SH-SY5Y (cell line): ENCODE data around the gene LEPROT.

Experiments
- GATA2 ChIP-seq: IDR thresholded peaks from 2 replicates; pipeline ENCODE4 v1.6.1; 2011; ENCODE audit warnings: mild to moderate bottlenecking, low read depth, low read length
- GATA3 ChIP-seq: IDR thresholded peaks from 2 replicates; pipeline ENCODE4 v1.6.1; 2011; ENCODE audit warnings: low read depth, mild to moderate bottlenecking, low read length, moderate library complexity

DNA sequence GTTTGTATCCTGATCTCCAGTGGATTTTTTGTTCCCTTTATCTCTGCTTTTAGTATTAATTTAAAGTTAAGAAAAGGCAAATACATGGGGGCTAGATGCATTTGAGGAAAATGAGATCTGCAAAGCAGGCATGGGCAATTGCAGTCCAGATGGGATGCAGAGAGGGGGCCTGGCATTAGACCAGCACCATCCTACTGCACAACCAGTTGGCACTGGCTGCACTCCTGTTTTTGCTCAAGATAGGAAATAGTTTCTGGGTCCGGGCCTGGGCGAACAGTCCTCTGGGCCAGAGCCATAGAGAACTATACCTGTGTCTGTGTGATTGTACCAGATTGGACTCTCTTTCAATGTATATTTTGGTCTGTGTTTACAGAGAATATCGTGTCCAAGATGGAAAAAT, 34.0 kb upstream of the LEPROT start:
- TF ChIP-seq GATA3 (no peak), GATA2 (no peak)
